ENCODE data around the gene PYROXD2.

Gene PYROXD2

GRCh38 chr10:98433881-98434732 lies 19.1 kb upstream of the PYROXD2 start:
- DNase-seq = peak; percentile 84

DNA sequence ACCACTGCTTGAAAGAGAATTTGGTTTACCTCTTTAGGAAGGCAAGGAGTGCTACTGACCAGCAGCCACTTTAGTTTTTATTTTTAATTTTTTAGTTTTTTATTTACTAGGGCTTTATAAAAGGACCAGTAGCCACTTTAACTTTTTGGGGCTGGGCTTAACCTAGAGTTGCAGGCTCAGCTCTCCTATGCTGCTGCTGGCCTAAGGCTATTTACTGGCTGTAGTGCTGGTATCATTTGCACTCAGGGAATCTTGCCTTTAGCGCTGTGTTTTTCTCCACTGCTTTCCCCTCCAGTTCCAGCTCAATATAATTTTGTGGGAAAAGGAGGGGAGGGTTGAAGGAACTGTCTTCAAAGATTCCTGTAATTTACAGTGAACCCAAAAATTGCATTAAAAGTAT lies 18.4 kb upstream of the PYROXD2 start:
- DNase-seq = no peak

DNA sequence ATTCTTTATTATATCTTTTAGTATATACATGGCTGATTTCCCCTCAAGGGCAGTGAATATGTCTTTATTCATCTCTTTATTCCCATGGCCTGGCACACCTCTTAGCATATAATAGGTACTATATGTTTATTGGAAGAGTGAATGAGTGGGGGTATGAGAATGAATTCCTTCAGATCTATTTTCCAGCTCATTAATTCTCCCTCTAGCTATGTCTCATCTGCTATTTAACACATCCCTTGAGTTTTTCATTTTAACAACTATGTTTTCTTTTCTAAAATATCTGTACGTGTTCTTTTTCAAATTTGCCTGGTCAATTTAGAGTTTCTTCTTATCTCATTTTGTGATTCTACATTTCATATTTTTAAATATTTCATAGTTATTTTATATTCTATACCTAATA lies 17.3 kb upstream of the PYROXD2 start:
- no peak for DNase-seq

GRCh38 chr10:98431016-98431415 lies 16.0 kb upstream of the PYROXD2 start:
- DNase-seq = no peak

- DNase-seq = no peak
Measured at GRCh38 chr10:98430427-98430826, 15.4 kb upstream of the PYROXD2 start.

DNA sequence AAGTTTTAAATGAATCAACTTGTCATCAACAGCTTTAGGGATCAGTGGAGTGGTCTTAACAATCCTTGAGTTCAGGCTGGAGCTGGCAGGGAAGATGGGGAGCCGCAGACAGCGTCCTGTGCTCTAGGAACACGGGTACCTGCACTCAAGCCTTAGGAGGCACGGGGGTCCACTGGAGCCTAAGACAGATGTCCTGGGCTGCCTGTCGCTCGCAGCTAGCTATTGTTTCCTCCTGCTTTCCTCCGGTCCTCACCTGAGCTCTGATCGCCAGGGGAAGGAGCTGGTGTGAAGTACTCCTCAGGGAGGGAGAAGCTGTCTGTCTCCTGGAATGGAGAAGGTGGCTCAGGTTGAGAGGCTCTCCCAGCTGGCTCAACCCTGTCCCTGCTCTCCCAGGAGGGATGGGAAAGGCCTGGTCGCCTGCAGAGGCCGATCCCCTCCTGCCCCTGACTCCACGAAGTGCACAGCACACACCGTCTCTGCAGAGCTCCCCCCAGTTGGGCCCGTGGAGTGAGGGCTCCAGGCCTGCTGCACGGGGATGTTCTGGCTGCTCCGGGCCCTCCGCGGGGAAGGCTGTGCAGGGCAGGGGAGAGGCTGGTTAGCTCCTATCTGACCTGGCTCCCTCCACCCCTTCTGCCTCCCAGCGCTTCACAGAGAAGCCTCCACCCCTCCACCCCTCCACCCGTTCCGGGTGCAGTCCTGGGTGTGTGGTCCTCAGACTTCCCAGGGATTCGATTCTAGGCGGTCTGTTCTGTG lies 14.5 kb upstream of the PYROXD2 start:
- DNase-seq = no peak

DNA sequence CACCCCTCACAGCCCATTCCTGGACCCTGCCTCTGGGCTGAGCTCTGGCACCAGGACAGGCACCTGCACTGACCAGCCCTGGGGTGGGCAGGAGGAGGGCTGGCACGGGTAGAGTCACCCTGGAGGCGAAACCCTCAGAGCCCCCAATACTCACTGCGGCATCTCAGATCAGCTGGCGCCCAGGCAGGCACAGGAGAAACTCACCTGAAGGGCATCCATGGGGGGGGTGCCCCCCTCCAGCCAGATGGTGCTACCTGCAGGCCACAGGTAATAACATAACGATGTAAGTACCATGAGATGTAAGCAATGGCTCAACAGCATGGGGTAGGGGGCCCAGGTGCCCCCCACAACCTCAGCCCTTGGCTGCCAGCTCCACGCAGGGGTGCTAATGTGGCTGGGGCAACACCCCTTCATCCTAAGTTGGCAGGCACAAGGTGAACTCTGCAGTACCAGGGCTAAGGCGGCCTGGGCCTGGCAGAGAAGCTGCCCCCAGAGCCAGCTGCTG lies 12.1 kb upstream of the PYROXD2 start:
- no peak for DNase-seq

DNA sequence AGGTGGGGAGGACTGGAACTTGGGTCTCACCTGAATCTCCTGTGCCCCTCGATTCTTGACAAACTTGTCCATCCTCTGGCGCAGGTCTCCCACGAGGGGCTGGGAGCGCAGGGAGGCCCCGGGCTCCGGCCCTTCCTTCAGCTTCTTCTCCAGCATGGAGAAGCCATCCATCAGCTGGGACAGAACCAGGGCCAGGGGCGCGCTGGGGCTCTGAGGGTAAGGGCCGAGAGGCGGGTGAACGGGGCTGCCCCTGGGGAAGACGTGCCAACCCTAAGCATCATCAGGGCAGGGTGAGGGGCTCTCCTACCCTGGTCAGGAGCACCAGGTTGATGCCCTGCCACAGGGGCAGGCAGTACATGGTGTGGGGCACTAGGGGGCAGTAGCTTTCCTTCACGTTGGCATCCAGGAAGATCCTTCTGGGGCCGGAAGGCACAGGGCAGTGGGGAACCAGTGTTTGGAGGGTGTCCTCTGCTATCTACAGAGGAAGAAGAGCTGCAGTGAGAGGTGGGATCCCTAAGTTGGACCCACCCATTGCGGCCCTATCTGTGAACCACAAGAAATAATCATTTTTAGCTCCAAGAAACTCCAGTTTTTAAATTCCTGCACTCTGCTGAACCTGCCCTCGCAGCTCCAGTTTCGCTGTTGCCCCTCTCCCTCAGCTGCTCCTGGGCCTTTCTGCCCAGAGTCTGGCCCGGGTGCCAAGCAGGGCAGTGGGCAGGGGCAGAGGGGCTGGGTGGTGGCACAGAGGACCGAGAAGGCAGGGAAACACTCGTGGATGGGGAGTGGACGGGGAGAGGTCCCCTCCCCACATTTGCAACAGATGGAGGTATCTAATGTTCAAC lies 10.8 kb upstream of the PYROXD2 start:
- peak; percentile 45 for DNase-seq

- no peak for DNase-seq
Measured at GRCh38 chr10:98424295-98425254, 9.6 kb upstream of the PYROXD2 start.

GRCh38 chr10:98423691-98424120 lies 8.7 kb upstream of the PYROXD2 start:
- DNase-seq = no peak

- no peak for DNase-seq
Measured at GRCh38 chr10:98422182-98422581, 7.2 kb upstream of the PYROXD2 start.

- DNase-seq = no peak
Measured at GRCh38 chr10:98420786-98421185, 5.8 kb upstream of the PYROXD2 start.

DNA sequence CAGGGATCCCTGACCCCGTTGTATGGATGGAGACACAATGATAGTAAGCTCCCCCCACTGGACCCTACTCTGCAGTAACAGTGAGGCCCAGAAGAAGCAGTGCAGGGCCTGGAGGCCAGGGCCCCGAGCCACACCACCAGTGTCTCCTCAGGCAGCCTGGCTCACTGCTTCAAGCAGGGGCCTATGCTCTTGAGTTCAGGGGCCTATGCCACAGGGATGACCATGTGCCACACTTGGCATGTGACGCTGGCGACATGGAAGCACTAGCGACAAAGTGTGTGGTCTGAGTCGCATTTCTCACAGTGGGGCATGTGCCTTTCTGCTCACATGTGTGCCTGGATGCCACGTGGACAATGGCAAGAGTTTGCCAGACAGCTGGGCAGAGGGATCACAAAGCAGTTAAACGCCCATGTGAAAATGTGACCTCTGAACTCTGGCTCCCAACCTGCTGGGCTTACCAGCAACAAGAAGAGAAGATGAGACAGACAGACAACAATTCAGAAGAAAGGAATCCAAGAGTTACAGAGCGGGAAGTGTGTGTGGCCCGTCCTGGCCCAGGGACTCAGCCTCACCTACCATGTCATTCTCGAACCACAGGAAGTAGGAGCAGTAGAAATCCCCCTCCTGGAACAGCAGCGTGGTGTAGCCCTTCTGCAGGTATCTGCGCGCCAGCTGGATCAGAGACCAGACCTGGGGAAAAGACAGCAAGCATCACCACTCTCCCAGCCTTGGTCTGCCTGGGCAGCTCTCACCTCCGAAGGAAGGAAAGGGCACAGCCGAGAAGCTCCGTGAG lies 4.7 kb upstream of the PYROXD2 start:
- no peak for DNase-seq

GRCh38 chr10:98418665-98419468 lies 3.9 kb upstream of the PYROXD2 start:
- no peak for DNase-seq

DNA sequence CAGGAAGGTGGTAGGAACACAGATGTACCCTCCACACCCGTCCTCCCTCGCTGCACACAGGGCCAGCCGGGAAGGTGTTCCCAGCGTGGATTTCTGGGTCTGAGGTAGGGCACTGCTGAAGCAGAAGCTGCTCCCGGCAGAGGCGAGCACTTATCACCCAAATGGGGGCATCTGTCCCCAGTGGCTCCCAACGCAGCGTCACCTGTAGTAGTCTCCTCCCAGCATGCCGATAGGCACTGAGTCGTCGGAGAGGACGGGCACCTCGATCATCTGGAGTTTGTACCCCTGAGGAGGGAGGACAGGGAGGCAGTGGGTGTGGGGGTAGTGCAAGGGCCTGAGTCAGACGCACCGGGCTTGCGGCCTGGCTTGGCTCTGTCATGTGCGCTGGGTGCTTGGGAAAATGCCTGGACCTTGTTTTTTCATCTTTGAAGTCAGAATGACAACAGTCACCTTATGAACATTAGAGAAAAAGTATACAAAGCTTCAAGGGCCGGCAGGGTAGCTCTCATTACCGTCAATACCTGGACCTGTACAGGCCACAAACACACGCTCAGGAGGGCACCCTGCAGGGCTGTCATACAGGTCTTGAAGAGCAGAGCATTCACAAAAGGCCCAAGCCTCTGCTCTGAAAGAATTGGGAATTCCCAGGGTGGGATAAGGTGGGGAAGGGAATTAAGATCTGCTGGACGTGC lies 3.1 kb upstream of the PYROXD2 start:
- no peak for DNase-seq

DNA sequence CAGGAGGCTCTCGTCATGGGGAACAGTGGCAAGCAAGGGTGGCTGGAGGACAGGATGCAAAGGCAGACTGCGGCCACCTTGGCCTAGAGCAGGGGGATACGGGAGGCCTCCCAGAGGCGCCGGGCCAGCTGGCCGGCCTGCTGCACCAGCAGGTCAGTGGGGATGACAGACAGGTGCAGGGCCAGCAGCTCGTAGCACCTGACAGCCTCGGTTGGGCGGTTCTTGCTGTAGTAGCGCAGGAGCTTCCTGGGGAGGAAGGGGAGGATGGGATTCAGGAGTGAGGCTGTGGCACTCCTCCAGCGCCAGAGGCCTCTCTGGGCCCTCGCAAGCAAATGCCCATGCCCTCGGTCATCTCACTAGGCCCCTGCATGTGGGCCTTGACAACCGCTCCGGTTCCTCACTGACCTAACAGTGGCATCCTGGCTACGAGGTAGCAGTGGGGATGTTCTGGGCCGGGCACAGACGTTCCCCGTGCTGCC lies 2.5 kb upstream of the PYROXD2 start:
- no peak for DNase-seq

DNA sequence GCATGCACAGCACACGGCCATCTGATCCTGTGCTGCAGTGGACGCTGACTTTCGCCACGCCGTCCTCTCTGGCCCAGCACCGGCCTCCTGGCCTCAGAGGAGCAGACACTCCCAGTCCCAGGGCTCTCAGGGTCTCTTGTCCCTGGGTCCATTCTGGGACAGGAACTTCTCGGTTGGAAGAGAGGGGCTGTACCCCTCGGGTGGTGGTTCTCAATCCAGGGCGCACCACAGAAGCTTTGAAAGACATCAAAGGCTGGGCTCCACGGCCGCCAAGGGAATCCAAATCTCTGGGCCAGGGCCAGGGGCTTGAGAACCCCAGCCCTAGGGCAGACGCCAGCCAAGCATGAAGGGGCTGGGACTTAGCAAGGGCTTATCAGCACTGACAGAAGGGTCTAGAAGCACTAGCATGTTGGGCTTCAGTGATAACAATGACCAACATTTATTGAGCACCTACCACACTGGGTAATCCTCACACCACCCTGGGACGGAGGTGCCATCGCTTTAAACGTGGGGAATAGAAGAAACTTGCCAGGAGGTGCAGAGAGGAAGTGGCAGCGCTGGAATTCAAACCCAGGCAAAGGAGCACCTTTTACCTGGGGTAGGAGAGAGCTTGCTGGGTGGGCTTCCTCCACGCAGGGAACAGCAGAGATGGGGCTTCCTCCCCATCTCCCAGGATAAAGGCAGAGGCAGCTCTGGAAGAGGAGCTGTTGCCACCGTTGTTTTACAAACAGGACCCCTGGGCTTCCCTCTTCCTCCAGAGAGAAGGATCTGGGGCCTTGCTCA lies 1.8 kb upstream of the PYROXD2 start:
- no peak for DNase-seq

- peak; percentile 14 for DNase-seq
Measured at GRCh38 chr10:98415731-98416119, 743 bp upstream of the PYROXD2 start.

- no peak for DNase-seq
Measured at GRCh38 chr10:98414578-98414931, 427 bp downstream of the PYROXD2 start.
